ENCODE measurements around the gene DCST2. TPM values are rescaled to one million over a fixed set of nuclear protein-coding genes. Genes with fewer than 3 reads are reported as not detected.

DCST2 gene
- total and polyA plus RNA-seq, 4 donors, result 0.31 to 1.7 (median 1.2) TPM

GRCh38 chr1:155003227-155003765, 30.3 kb downstream of the DCST2 start:
- Histone ChIP-seq H3K9me3 (ENCODE audit: control insufficient read depth in 4 of 4, insufficient read depth in 3 of 4, low read length in 3 of 4) (no peaks in the 10 kb centered on the region), H3K9ac (ENCODE audit: insufficient read depth in 1 of 2, low read length in 2 of 2) (peak overlapping the region; percentile 45 to 77), H3K36me3 (ENCODE audit: control insufficient read depth in 4 of 4, insufficient read depth in 4 of 4, low read length in 4 of 4) (no peaks in the 10 kb centered on the region), H3K27ac (ENCODE audit: low read depth in 1 of 2, low read length in 1 of 2) (peak overlapping the region; percentile 89 to 97), H3K4me1 (ENCODE audit: control insufficient read depth in 5 of 5, insufficient read depth in 5 of 5, low read length in 5 of 5) (peaks cover 8 to 38% (median 15%) of the 10 kb centered on the region in 5 donors), H3K27me3 (ENCODE audit: control insufficient read depth in 3 of 3, insufficient read depth in 3 of 3, low read length in 2 of 3) (no peaks in the 10 kb centered on the region), H3K4me3 (peak overlapping the region; percentile 92)
- TF ChIP-seq CTCF (IDR thresholded peaks at IDR 0.05; ENCODE audit: control extremely low read depth, extremely low read depth), result no peak
- WGBS, 2 donors, result 0% methylated on average over 28 to 37 of the region's 37 CpGs
- DNase-seq, result peak; percentile 48 to 55 (median 50)
- no peak for ATAC-seq (ENCODE audit: insufficient read depth, low FRiP score)

- WGBS, 2 donors, result 0% methylated on average over 27 to 33 of the region's 35 CpGs
- Histone ChIP-seq H3K4me3 (peak within 1 kb of the TSS; percentile 92), H3K27me3 (ENCODE audit: control insufficient read depth in 3 of 3, insufficient read depth in 3 of 3, low read length in 2 of 3) (no peaks in the 10 kb centered on the region), H3K27ac (ENCODE audit: low read depth in 1 of 2, low read length in 1 of 2) (peak within 1 kb of the TSS; percentile 94 to 97), H3K9ac (ENCODE audit: insufficient read depth in 1 of 2, low read length in 2 of 2) (peak within 1 kb of the TSS; percentile 53 to 77), H3K36me3 (ENCODE audit: control insufficient read depth in 4 of 4, insufficient read depth in 4 of 4, low read length in 4 of 4) (no peaks in the 10 kb centered on the region), H3K4me1 (ENCODE audit: control insufficient read depth in 5 of 5, insufficient read depth in 5 of 5, low read length in 5 of 5) (peaks cover 8 to 33% (median 14%) of the 10 kb centered on the region in 5 donors), H3K9me3 (ENCODE audit: control insufficient read depth in 4 of 4, insufficient read depth in 3 of 4, low read length in 3 of 4) (no peaks in the 10 kb centered on the region)
- no peak for TF ChIP-seq CTCF (IDR thresholded peaks at IDR 0.05; ENCODE audit: control extremely low read depth, extremely low read depth)
- peak; percentile 1 for ATAC-seq (ENCODE audit: insufficient read depth, low FRiP score)
- peak; percentile 47 to 67 (median 49) for DNase-seq
Measured at GRCh38 chr1:155002464-155003226, 30.9 kb downstream of the DCST2 start, which contains the start of gene ZBTB7B. TSS of gene ZBTB7B (plus strand) at chr1:155002802. CDS start at chr1:155014661, 11,859 bp downstream.

GRCh38 chr1:155001675-155002463, 31.7 kb downstream of the DCST2 start:
- ATAC-seq (ENCODE audit: insufficient read depth, low FRiP score) (peak; percentile 77), DNase-seq (peak; percentile 99 to 100 (median 100))
- 0 to 2% methylated on average over 22 to 38 of the region's 38 CpGs for WGBS, 2 donors
- peaks cover 5 to 28% (median 11%) of the 10 kb centered on the region in 5 donors for H3K4me1 ChIP-seq (ENCODE audit: control insufficient read depth in 5 of 5, insufficient read depth in 5 of 5, low read length in 5 of 5)
- peak overlapping the region; percentile 91 to 94 for H3K27ac ChIP-seq (ENCODE audit: low read depth in 1 of 2, low read length in 1 of 2)
- H3K9me3 ChIP-seq (ENCODE audit: control insufficient read depth in 4 of 4, insufficient read depth in 3 of 4, low read length in 3 of 4), result no peaks in the 10 kb centered on the region
- H3K4me3 ChIP-seq, result peak overlapping the region; percentile 65
- TF ChIP-seq CTCF (IDR thresholded peaks at IDR 0.05; ENCODE audit: control extremely low read depth, extremely low read depth), result peak; percentile 1
- H3K9ac ChIP-seq (ENCODE audit: insufficient read depth in 1 of 2, low read length in 2 of 2), result peak overlapping the region in 1 of 2 donors; percentile 53
- H3K36me3 ChIP-seq (ENCODE audit: control insufficient read depth in 4 of 4, insufficient read depth in 4 of 4, low read length in 4 of 4), result no peaks in the 10 kb centered on the region
- H3K27me3 ChIP-seq (ENCODE audit: control insufficient read depth in 3 of 3, insufficient read depth in 3 of 3, low read length in 2 of 3), result no peaks in the 10 kb centered on the region
